Brain microvascular endothelial cell (primary cell): Measurements from ENCODE around the gene MED12.

ENCODE experiments used
- DNase-seq: peaks from one replicate; pipeline ENCODE4 v3.0.0-alpha.2; 2020
- H3K27ac ChIP-seq: fragments of 250-450 bp; sonication (Bioruptor Pico); 2 replicates; pipeline ENCODE4 v1.5.1; 2020; ENCODE audit warnings: mild to moderate bottlenecking, moderate library complexity
- H3K27me3 ChIP-seq: fragments of 250-450 bp; sonication (Bioruptor Pico); replicated peaks from 2 replicates; pipeline ENCODE4 v1.5.1; 2020; ENCODE audit warnings: mild to moderate bottlenecking
- H3K36me3 ChIP-seq: fragments of 250-450 bp; sonication (Bioruptor Pico); replicated peaks from 2 replicates; pipeline ENCODE4 v1.5.1; 2020; ENCODE audit warnings: mild to moderate bottlenecking
- H3K4me3 ChIP-seq: 2 replicates; pipeline ENCODE4 v1.5.1; 2011; ENCODE audit warnings: low read depth, mild to moderate bottlenecking, control low read depth, low read length, moderate library complexity
- CTCF ChIP-seq: IDR thresholded peaks from 2 replicates; pipeline ENCODE4 v1.5.1; 2011; ENCODE audit warnings: low read depth, mild to moderate bottlenecking, moderate library complexity, low read length, control low read depth, inconsistent platforms; ENCODE audit errors: missing control alignments
- in situ Hi-C: cut with HindIII; loops from 2 replicates; pipeline ENCODE4 v1.10.0; 2017; ENCODE audit warnings: low sequenced_read_pairs, low pct_ligation_motif_present

The MED12 gene

DNA sequence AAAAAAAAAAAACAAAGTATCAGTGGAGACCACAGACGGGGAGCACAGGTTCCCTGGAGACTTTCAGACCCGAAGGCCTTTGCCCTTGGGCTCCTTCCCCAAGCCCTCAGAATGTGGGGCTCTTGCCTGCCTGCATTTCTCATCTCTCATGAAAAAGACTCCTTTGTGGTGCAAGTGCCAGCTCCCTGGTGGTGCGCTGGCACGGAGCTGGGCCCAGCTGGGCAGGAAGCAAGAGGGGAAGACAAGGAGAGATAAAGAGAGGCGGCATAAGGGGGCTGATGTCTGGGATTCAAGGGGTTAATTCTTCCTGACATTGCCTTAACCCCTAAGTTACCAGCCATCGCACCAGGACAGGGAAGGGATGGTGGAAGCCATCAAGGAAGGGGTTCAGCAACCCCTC is 48.1 kb downstream of the MED12 start:
- Histone ChIP-seq H3K27me3 (no peaks in the 10 kb centered on the region), H3K27ac (no peak overlapping the region), H3K36me3 (no peaks in the 10 kb centered on the region), H3K4me3 (no peak overlapping the region)
- in situ Hi-C loops, result no loop called here
- DNase-seq, result no peak
- no peak for TF ChIP-seq CTCF

DNA sequence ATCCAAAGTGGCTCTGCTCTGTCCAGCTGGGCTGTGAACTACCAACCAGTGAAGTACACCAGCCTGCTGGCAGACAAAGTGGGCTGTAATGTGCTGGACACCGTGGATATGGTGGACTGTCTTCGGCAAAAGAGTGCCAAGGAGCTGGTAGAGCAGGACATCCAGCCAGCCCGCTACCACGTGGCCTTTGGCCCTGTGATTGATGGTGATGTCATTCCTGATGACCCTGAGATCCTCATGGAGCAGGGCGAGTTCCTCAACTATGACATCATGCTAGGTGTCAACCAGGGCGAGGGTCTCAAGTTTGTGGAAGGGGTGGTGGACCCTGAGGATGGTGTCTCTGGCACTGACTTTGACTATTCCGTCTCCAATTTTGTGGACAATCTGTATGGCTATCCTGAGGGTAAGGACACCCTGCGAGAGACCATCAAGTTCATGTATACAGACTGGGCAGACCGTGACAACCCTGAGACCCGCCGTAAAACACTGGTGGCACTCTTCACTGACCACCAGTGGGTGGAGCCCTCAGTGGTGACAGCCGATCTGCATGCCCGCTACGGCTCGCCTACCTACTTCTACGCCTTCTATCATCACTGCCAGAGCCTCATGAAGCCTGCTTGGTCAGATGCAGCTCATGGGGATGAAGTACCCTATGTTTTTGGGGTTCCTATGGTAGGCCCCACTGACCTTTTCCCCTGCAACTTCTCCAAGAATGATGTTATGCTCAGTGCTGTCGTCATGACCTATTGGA is 48.8 kb downstream of the MED12 start:
- in situ Hi-C loops, result no loop called here
- Histone ChIP-seq H3K27ac (no peak overlapping the region), H3K27me3 (no peaks in the 10 kb centered on the region), H3K4me3 (no peak overlapping the region), H3K36me3 (no peaks in the 10 kb centered on the region)
- no peak for DNase-seq
- no peak for TF ChIP-seq CTCF

- Histone ChIP-seq H3K27ac (no peak overlapping the region), H3K36me3 (no peaks in the 10 kb centered on the region), H3K4me3 (no peak overlapping the region), H3K27me3 (no peaks in the 10 kb centered on the region)
- no peak for DNase-seq
- no peak for TF ChIP-seq CTCF
- in situ Hi-C loops, result no loop called here
Observed at GRCh38 chrX:71168134-71168533, 49.7 kb downstream of the MED12 start.

- in situ Hi-C loops, result no loop called here
- Histone ChIP-seq H3K36me3 (no peaks in the 10 kb centered on the region), H3K27ac (no peak overlapping the region), H3K4me3 (no peak overlapping the region), H3K27me3 (no peaks in the 10 kb centered on the region)
- TF ChIP-seq CTCF, result no peak
- no peak for DNase-seq
Observed at GRCh38 chrX:71169586-71169985, 51.2 kb downstream of the MED12 start.

DNA sequence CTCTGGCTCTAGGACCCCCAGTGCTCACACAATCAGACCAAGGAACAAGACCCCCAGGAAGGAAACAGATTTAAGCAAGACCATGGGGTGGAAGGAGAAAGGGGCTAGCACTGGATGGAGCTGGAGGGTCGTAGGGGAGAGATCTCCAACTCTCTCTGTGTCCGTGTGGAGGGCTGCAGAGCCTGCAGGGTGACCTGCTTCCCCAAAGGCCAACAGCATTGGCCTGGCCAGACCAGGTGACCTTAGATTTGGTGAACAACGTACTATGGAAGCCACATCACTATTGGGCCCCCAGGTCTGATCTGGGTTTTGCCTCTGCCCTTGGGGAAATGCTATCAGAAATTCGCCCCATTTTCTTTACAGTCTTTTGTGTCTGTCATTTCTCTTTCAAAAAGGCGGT is 52.3 kb downstream of the MED12 start:
- Histone ChIP-seq H3K27me3 (no peaks in the 10 kb centered on the region), H3K27ac (no peak overlapping the region), H3K36me3 (no peaks in the 10 kb centered on the region), H3K4me3 (no peak overlapping the region)
- in situ Hi-C loops, result no loop called here
- no peak for TF ChIP-seq CTCF
- no peak for DNase-seq

GRCh38 chrX:71171110-71171801 is 52.9 kb downstream of the MED12 start:
- Histone ChIP-seq H3K27me3 (no peaks in the 10 kb centered on the region), H3K4me3 (no peak overlapping the region), H3K27ac (no peak overlapping the region), H3K36me3 (no peaks in the 10 kb centered on the region)
- no peak for TF ChIP-seq CTCF
- no peak for DNase-seq
- in situ Hi-C loops, result no loop called here
